ENCODE measurements around the gene ELFN1.

The ELFN1 gene

GRCh38 chr7:1675673-1676549 is 5.8 kb downstream of the ELFN1 start:
- DNase-seq (ENCODE audit: low read depth in 2 of 3, low spot score in 1 of 3), result no peak

DNA sequence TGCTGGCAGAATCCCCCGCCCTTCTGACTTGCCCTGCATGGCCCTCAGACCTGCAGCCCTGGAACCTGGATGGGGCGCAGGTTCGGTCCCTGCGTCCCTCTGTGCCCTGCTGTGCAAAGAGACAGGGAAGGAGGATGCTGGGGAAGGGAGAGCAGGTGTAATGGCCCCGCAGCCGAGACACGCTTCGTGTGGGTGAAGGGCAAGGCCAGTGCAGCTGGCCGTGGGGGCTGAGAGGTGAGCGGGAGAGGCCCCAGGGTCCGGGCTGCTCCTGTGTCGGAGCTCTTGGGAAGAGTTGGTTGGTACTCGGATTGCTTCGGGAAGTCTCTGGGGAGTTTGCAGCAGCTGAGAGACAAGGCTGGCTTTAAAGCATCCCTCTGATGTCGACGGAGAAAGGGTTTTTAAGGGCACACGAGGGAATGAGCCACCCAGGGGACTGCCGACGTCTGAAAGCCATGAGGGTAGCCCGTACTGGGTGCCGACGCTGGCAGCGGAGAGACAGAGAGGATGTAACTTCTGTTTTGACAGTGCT is 6.5 kb downstream of the ELFN1 start:
- no peak for DNase-seq (ENCODE audit: low read depth in 2 of 3, low spot score in 1 of 3)

DNA sequence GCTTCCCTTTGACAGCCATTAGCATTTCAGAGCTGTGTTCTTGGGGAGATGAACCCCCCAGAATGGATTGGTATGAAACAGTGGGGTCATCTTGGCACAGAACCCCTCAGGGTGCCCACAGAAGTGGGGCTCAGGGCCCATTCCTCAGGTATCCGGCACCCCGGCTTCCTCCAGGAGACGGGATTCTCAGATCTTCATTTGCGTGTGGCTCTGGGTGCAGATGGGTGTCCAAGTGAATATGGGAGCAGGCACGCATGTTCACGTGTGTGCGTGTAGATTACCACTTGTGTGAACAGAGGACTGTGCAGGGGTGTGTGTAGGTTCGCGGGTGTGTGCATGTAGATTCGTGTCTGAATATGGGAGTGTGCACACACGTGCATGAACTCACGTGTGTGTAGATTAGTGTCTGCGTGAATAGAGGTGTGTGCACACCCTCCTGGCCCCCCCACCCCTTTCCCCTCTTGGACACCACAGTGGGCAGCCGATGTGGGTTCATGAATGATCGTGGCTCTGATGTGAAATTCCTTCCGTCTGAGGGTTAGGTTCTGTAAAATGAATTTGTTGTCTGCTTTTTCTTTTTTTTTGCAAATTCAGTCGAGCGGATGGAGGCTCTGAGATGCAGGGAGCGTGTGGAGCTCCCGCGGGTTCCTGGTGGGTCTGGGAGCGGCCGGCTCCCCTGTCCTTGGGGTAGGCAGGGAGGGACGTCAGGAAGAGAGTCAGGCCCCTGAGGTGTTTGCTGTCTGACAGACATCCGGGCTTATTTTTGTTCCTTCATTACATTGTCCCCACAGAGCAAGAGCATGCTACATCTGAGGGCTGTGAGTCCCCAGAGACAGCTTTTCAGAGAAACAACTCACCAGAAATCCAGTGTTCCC is 7.4 kb downstream of the ELFN1 start:
- DNase-seq (ENCODE audit: low read depth in 2 of 3, low spot score in 1 of 3), result no peak

DNA sequence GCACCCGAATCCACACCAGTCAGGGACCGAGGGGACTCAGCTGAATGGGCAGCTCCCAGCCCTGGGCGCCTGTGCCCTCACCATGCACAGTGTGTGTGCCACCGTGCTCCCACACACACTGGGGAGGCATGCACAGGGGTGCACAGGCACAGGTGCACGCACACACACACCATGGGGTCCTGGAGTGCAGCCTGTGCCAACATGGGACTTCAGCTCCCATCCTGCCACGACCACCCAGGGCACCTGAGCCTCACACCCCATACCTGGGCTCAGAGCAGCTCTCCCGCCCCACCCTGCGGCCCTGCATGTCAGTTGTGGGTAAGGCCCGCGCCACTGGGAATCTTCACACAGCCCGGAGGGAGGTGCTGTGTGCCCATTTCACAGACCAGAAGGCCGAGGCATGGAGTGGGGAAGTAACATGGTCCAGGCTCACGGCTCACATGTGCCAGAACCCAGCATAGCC is 8.0 kb downstream of the ELFN1 start:
- no peak for DNase-seq (ENCODE audit: low read depth in 2 of 3, low spot score in 1 of 3)

GRCh38 chr7:1678571-1679325 is 8.7 kb downstream of the ELFN1 start:
- no peak for DNase-seq (ENCODE audit: low read depth in 2 of 3, low spot score in 1 of 3)

DNA sequence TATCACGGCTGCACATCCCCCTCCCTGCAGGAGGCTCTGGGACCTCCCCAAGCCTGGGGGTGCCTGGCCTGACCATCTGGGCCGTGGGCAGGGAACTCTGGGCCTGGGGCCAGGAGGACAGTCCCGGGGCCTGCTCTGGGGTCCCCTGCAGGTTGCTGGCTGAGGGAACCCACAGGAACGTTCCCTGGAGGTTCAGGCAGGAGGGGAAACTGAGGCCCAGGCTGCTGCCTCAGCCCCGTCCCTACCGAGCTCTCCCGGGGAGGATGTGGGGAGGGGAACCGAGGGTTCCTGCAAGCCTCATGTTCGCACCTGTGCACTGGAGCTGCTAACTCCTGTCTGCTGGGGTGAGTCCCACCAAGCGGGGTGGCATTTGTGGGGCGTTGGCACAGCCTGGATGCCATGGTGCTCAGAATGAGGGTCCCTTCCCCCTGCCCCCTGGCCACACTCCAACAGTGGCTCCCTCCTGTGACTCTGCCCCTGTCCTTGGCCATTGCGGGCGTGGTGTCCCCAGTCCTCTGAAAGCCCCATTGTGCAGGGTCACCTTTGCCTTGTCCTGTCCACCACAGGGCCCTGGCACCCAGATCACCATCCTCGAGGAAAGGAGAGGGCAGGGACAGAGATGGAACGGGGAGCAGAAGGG is 9.4 kb downstream of the ELFN1 start:
- no peak for DNase-seq (ENCODE audit: low read depth in 2 of 3, low spot score in 1 of 3)

- DNase-seq (ENCODE audit: low read depth in 2 of 3, low spot score in 1 of 3), result no peak
Measured at GRCh38 chr7:1679966-1680730, 10.1 kb downstream of the ELFN1 start.

DNA sequence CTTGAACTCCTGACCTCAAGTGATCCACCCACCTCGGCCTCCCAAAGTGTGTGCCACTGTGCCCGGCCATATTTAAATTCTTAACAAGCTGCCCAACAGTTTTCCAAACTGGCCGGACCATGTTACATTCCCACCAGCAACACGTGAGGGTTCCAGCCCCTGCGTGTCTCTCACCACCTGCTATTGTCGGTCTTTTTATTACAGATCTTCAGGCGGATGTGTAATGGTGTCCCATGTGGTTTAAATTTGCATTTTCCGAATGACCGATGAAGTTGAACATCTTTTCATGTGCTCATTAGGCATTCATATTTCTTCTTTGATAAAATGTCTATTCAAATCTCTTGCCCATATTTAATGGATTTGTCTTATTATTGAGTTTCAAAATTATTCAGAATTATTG is 11.5 kb downstream of the ELFN1 start:
- DNase-seq (ENCODE audit: low read depth in 2 of 3, low spot score in 1 of 3), result no peak

DNA sequence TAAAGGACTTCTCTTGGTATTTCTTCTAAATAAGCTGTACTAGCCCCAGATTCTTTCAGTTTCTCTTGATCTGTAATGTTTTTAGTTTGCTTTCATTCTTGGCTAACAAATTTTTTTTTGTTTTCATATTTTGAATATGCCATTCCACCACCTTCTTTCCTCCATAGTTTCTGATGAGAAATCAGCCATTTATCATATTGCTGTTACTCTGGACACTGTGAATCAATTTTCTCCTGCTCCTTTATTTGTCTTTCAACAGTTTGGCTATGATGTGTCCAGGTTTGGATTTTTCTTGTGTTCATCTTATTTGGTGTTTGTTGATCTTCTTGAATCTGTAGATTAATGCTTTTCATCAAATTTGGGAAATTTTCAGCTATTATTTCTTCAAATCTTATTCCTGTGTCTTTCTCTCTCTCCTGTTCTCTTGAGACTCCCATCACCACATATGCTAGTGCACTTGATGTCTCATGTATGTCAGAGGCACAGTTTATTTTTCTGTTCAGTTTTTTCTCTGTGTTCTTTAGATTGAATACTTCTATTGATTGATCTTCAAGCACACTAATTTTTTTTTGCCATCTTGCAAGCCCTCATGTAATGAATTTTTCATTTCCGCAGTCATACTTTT is 15.0 kb downstream of the ELFN1 start:
- DNase-seq (ENCODE audit: low read depth in 2 of 3, low spot score in 1 of 3), result no peak

DNA sequence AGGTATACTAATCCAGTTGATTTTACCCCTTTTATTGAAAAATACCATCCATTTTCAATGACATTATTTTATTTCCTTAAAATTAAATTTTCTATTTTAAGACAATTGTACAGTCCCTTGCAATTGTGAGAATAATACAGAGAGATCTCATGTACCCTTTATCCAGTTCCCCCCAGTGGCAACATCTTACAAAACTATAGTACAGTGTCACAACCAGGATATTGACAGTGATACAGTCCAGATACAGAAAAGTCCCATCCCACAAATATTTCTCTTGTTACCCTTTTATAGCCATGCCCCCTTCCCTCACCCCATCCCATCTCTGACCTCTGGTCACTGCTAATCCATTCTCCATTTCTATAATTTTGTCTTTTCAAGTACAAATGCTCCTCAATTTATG is 18.5 kb downstream of the ELFN1 start:
- DNase-seq (ENCODE audit: low read depth in 2 of 3, low spot score in 1 of 3), result no peak

- DNase-seq (ENCODE audit: low read depth in 2 of 3, low spot score in 1 of 3), result no peak
Measured at GRCh38 chr7:1689311-1689710, 19.2 kb downstream of the ELFN1 start.

DNA sequence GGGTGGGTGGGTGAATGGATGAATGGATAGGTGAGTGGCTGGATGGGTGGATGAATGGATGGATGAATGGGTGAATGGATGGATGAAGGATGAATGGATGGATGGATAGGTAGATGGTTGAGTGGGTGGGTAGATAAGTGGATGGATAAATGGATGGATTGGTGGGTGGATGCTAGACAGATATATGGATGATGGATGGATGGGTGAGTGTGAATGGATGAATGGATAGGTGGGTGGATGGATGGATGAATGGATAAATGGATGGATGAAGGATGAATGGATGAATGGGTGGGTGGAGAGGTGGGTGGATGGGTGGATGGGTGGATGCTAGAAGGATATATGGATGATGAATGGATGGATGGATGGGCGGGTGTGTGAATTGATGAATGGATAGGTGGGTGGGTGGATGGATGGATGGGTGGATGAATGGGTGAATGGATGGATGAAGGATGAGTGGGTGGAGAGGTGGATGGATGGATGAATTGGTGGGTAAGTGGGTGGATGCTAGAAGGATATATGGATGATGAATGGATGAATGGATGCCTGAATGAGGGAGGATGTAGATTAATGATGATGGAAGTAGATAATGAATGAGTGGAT is 20.4 kb downstream of the ELFN1 start:
- DNase-seq (ENCODE audit: low read depth in 2 of 3, low spot score in 1 of 3), result no peak

DNA sequence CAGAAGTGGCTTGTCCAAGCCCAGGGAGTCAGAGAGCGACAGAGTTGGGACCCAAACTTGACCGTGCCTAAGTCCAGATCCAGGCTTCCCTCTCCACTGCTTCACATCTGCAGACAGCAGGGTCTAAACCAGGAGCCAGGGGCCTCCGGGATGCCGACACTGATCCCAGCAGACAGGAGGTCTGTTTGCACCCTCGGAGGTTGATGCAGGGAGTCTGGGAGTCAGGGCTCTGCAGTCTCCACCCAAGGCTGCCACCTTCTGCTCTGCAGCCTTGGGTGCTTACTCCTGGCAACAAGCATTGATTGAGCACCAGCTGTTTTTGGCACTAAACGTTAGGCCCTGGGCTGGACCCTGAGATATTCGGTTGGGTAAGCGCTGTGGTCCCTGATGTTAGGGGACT is 21.0 kb downstream of the ELFN1 start:
- DNase-seq (ENCODE audit: low read depth in 2 of 3, low spot score in 1 of 3), result no peak

GRCh38 chr7:1691601-1692514 is 21.8 kb downstream of the ELFN1 start:
- no peak for DNase-seq (ENCODE audit: low read depth in 2 of 3, low spot score in 1 of 3)

DNA sequence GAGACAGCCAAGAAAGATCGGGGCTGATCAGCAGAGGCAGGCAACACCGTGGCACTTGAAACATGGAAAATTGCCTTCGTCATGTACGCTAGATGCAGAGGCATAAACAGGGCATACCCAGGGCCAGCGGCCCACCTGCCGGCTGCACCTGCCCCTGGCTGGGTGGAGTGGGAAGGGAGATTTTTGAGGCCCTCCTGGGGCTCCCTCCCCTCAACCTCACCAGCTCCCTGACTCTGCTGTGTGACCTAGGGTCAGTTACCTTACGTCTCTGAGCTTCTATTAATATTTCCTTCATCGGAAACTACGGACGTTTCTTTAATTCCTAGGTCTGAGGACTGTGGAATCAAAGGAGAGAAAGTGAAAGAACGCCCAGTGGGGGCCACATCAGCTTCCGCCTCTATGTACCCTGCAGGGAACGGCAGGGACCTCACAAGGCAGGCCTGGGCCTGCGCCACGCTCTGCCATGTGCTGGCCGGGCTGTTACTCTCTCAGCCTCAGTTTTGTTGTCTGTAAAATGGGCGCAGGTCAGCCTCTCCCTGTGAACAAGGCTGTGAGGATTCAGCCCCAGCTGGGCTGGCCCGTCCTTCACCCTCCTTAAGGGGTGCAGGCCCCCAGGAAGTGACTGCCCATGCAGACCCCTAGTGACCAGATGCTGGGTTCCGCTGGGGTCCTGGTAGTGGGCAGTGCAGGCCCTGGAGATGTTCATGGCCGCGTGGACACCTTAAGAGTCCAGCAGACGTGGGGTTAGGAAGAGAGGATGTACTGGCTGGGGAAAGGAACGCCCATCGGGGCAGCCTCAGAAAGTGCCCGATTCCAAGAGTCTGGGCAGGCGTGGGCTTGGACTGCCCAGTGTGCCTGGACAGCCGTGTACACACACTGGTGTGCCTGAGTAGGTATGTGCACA is 22.7 kb downstream of the ELFN1 start:
- DNase-seq (ENCODE audit: low read depth in 2 of 3, low spot score in 1 of 3), result no peak

GRCh38 chr7:1693419-1693990 is 23.4 kb downstream of the ELFN1 start:
- no peak for DNase-seq (ENCODE audit: low read depth in 2 of 3, low spot score in 1 of 3)
